NCI-H2227 (cell line): ENCODE results near the gene ALLC.

Experiments
- DNase-seq: peaks from one replicate; lab custom pipeline; 2025; ENCODE audit not compliant: unreplicated experiment; lab: John Stamatoyannopoulos, UW

The ALLC gene

GRCh38 chr2:3708576-3708975 is 50.6 kb downstream of the ALLC start:
- no peak for DNase-seq

GRCh38 chr2:3709225-3709624 is 51.2 kb downstream of the ALLC start:
- DNase-seq, result no peak

- no peak for DNase-seq
These were observed 54.4 kb downstream of the ALLC start for GRCh38 chr2:3712424-3712823.

GRCh38 chr2:3712831-3713503 is 55.0 kb downstream of the ALLC start:
- DNase-seq, result peak; percentile 60

- no peak for DNase-seq
These were observed 60.7 kb downstream of the ALLC start for GRCh38 chr2:3718679-3719078.

- no peak for DNase-seq
These were observed 67.0 kb downstream of the ALLC start for GRCh38 chr2:3725002-3725401.

GRCh38 chr2:3725458-3726250 is 67.7 kb downstream of the ALLC start:
- DNase-seq, result no peak

GRCh38 chr2:3726511-3726910 is 68.5 kb downstream of the ALLC start:
- no peak for DNase-seq

GRCh38 chr2:3727397-3728045 is 69.5 kb downstream of the ALLC start:
- no peak for DNase-seq

- DNase-seq, result peak; percentile 74
These were observed 70.4 kb downstream of the ALLC start for GRCh38 chr2:3728104-3729054.

GRCh38 chr2:3729055-3729448 is 71.1 kb downstream of the ALLC start:
- DNase-seq, result no peak

- no peak for DNase-seq
These were observed 71.8 kb downstream of the ALLC start for GRCh38 chr2:3729786-3730185.

GRCh38 chr2:3730646-3731045 is 72.6 kb downstream of the ALLC start:
- no peak for DNase-seq

GRCh38 chr2:3731829-3732228 is 73.8 kb downstream of the ALLC start:
- DNase-seq, result no peak

- DNase-seq, result no peak
These were observed 78.1 kb downstream of the ALLC start for GRCh38 chr2:3736112-3736511.

GRCh38 chr2:3737128-3737527 is 79.1 kb downstream of the ALLC start:
- no peak for DNase-seq

- DNase-seq, result no peak
These were observed 80.5 kb downstream of the ALLC start for GRCh38 chr2:3738454-3738853.

GRCh38 chr2:3739313-3739712 is 81.3 kb downstream of the ALLC start:
- no peak for DNase-seq

GRCh38 chr2:3741396-3741795 is 83.4 kb downstream of the ALLC start:
- DNase-seq, result no peak

- DNase-seq, result no peak
These were observed 84.0 kb downstream of the ALLC start for GRCh38 chr2:3741867-3742602.
